B cell (primary cell): ENCODE measurements around the gene CAV2. TPM values are rescaled to one million over a fixed set of nuclear protein-coding genes. Genes with fewer than 3 reads are reported as not detected.

Source experiments
- ATAC-seq: fragments of 200-7000 bp; cut with Tn5 transposase; one replicate; pipeline ENCODE4 v1.10.0; 2021; ENCODE audit warnings: low read depth, mild to moderate bottlenecking, moderate number of reproducible peaks, moderate library complexity
- CTCF ChIA-PET: fragments of 350-600 bp; sonication (Branson Sonifier 250); formaldehyde crosslinking; loops from one replicate; lab custom pipeline; 2021; ENCODE audit warnings: antibody characterized with exemption, inconsistent platforms; lab: Charles Lee
- POLR2A ChIA-PET: fragments of 350-600 bp; sonication (Branson Sonifier 250); formaldehyde crosslinking; loops from one replicate; lab custom pipeline; 2021; ENCODE audit warnings: antibody characterized with exemption; lab: Charles Lee
- DNase-seq: peaks from one replicate; pipeline ENCODE4 v3.0.0; 2013
- H2AFZ ChIP-seq: 2 replicates; pipeline ENCODE4 v1.6.1; 2012; ENCODE audit warnings: mild to moderate bottlenecking, low read depth, low read length; ENCODE audit not compliant: insufficient read depth, poor library complexity, severe bottlenecking
- H3K27ac ChIP-seq, 2 donors: 1 replicate in 1 of 2; 2 replicates in 1 of 2; pipeline ENCODE4 v1.5.1; 2012 to 2013; ENCODE audit warnings: low read length in 2 of 2, mild to moderate bottlenecking in 2 of 2, moderate library complexity in 1 of 2
- H3K27me3 ChIP-seq, 4 experiments: fragments of 200-600 bp in 1 of 4; sonication (generic) in 1 of 4; replicated peaks in 1 of 4; 1 replicate in 2 of 4; 2 replicates in 2 of 4; pipeline versions ENCODE4 v1.6.1 to v1.7.0; 2013 to 2016; ENCODE audit warnings: low read length in 3 of 4, mild to moderate bottlenecking in 2 of 4, mixed read lengths in 1 of 4, moderate library complexity in 1 of 4; ENCODE audit not compliant: insufficient read depth in 4 of 4, control insufficient read depth in 3 of 4; ENCODE audit errors: control extremely low read depth in 1 of 4
- H3K36me3 ChIP-seq, 2 experiments: replicated peaks in 1 of 2; 1 replicate in 1 of 2; 2 replicates in 1 of 2; pipeline versions ENCODE4 v1.6.1 to v1.7.1; 2013; ENCODE audit warnings: low read length in 1 of 2; ENCODE audit not compliant: insufficient read depth in 2 of 2, control insufficient read depth in 1 of 2; ENCODE audit errors: control extremely low read depth in 1 of 2, extremely low read depth in 1 of 2
- H3K4me1 ChIP-seq, 2 donors: fragments of 200-600 bp in 1 of 2; sonication (generic) in 1 of 2; 1 replicate in 1 of 2; 2 replicates in 1 of 2; pipeline versions ENCODE4 v1.5.1 to v1.6.1; 2013 to 2017; ENCODE audit warnings: low read length in 2 of 2; ENCODE audit not compliant: control insufficient read depth in 2 of 2, insufficient read depth in 2 of 2
- H3K4me2 ChIP-seq: replicated peaks from 2 replicates; pipeline ENCODE3; 2012; ENCODE audit warnings: mild to moderate bottlenecking, low read depth, low read length; ENCODE audit not compliant: poor library complexity, severe bottlenecking
- H3K4me3 ChIP-seq, 5 experiments: fragments of 200-600 bp in 1 of 5; sonication (generic) in 1 of 5; 1 replicate in 3 of 5; 2 replicates in 2 of 5; pipeline versions ENCODE4 v1.5.1 to v1.7.0; 2011 to 2016; ENCODE audit warnings: low read length in 4 of 5, mild to moderate bottlenecking in 4 of 5, low read depth in 2 of 5, control low read depth in 1 of 5, moderate library complexity in 1 of 5; ENCODE audit not compliant: insufficient read depth in 1 of 5; ENCODE audit errors: control extremely low read depth in 1 of 5, extremely low read depth in 1 of 5
- H3K79me2 ChIP-seq: fragments of 200-600 bp; sonication (generic); one replicate; pipeline ENCODE4 v1.6.0; 2016; ENCODE audit warnings: low read length; ENCODE audit not compliant: control insufficient read depth, insufficient read depth
- H3K9ac ChIP-seq: fragments of 200-600 bp; sonication (generic); 2 replicates; pipeline ENCODE4 v1.6.1; 2017; ENCODE audit warnings: mild to moderate bottlenecking, low read length, moderate library complexity
- H3K9me3 ChIP-seq, 3 donors: one replicate each; pipeline versions ENCODE4 v1.6.1 to v1.7.1; 2013; ENCODE audit warnings: low read length in 2 of 3; ENCODE audit not compliant: control insufficient read depth in 2 of 3, insufficient read depth in 1 of 3; ENCODE audit errors: control extremely low read depth in 1 of 3
- H4K20me1 ChIP-seq: 2 replicates; pipeline ENCODE4 v1.6.0; 2012; ENCODE audit warnings: mild to moderate bottlenecking, low read length; ENCODE audit not compliant: insufficient read depth, control insufficient read depth, poor library complexity, severe bottlenecking
- H3K27ac Mint-ChIP-seq: one replicate; pipeline ENCODE4 v1.8.0; 2021; ENCODE audit warnings: mixed read lengths
- H3K27me3 Mint-ChIP-seq: one replicate; pipeline ENCODE4 v1.8.0; 2021; ENCODE audit warnings: mixed read lengths
- H3K4me1 Mint-ChIP-seq: one replicate; pipeline ENCODE4 v1.8.0; 2021; ENCODE audit warnings: mixed read lengths
- H3K4me3 Mint-ChIP-seq: one replicate; pipeline ENCODE4 v1.8.0; 2021; ENCODE audit warnings: mixed read lengths
- H3K9me3 Mint-ChIP-seq: one replicate; pipeline ENCODE4 v1.8.0; 2022; ENCODE audit warnings: mixed read lengths; ENCODE audit not compliant: insufficient read depth
- EZH2 ChIP-seq: IDR thresholded peaks from 2 replicates; pipeline ENCODE4 v1.6.1; 2012; ENCODE audit warnings: borderline replicate concordance, low read depth, mild to moderate bottlenecking, moderate library complexity, low read length; ENCODE audit not compliant: insufficient read depth, poor library complexity, severe bottlenecking
- WGBS: methylation state at CpG from one replicate; pipeline ENCODE4 v1.1.5; 2013; ENCODE audit warnings: missing lambda C conversion rate; ENCODE audit not compliant: insufficient coverage; 5-methylcytosine and 5-hydroxymethylcytosine counted together
- intact Hi-C: fragments of 100-400 bp; cut with micrococcal nuclease; formaldehyde crosslinking; loops from one replicate; pipeline ENCODE4 v1.10.0; 2022
- polyA plus RNA-seq: library from polyadenylated mRNA; depleted of rRNA; stranded (reverse); fragments of >200 nt; gene quantifications from 2 replicates; pipeline ENCODE4 v1.2.3, GENCODE V29; 2012
- total RNA-seq, 2 donors: library from RNA; stranded (reverse); fragments of 120-200 nt in 1 of 2; gene quantifications; 1 replicate in 1 of 2; 2 replicates in 1 of 2; pipeline versions ENCODE4 v1.2.3 to v1.2.4, GENCODE V29; 2013 to 2022
- TF ChIP-seq, protein P1 (sequence below): fragments of 200-600 bp; IDR thresholded peaks from one replicate; pipeline ENCODE4 v1.8.0; 2022; ENCODE audit warnings: antibody characterized with exemption, mild to moderate bottlenecking

CAV2 gene
- total and polyA plus RNA-seq, 2 donors (not counting 1 experiment from before 2014, with no cell fraction given) = not detected

DNA sequence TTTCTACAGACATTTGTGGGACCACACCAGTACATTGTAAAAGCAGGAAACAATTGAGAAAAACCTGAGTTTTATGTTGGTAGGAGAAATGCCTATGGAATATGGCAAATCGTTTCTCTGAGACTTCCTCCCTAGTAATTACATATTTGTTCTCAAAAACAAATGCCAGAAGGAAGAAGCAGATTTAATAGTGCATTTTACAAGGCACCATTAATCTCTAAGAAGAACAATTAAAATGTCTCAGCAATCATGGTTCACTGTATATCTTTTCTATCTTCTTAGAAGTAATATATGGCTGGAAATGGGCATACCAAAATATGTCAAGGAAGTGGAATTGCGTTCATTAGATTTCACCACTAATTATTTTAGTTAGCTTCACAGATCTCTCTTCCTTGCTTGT is 38.6 kb downstream of the CAV2 start:
- POLR2A ChIA-PET = no interaction called here
- H3K4me2 ChIP-seq = no peak overlapping the region
- ATAC-seq (no peak), DNase-seq (no peak)
- WGBS = no CpG with 5 or more reads among the region's 2 CpGs
- H3K27me3 ChIP-seq = peaks cover 0 to 3% (median 0%) of the 10 kb centered on the region in 4 experiments
- CTCF ChIA-PET = interaction anchor here (1.0 kb wide), 1 partner anchor 53 kb away, joined by 3 read pairs; no protein-coding TSS in a partner anchor
- no peak for TF ChIP-seq EZH2
- TF ChIP-seq, protein P1, sequence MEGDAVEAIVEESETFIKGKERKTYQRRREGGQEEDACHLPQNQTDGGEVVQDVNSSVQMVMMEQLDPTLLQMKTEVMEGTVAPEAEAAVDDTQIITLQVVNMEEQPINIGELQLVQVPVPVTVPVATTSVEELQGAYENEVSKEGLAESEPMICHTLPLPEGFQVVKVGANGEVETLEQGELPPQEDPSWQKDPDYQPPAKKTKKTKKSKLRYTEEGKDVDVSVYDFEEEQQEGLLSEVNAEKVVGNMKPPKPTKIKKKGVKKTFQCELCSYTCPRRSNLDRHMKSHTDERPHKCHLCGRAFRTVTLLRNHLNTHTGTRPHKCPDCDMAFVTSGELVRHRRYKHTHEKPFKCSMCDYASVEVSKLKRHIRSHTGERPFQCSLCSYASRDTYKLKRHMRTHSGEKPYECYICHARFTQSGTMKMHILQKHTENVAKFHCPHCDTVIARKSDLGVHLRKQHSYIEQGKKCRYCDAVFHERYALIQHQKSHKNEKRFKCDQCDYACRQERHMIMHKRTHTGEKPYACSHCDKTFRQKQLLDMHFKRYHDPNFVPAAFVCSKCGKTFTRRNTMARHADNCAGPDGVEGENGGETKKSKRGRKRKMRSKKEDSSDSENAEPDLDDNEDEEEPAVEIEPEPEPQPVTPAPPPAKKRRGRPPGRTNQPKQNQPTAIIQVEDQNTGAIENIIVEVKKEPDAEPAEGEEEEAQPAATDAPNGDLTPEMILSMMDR = no peak
- no peak overlapping the region for H3K4me3 ChIP-seq
- H3K9me3 ChIP-seq = peaks cover 0 to 3% (median 0%) of the 10 kb centered on the region in 3 donors
- Mint-ChIP-seq H3K27ac (no peak overlapping the region), H3K4me3 (no peak overlapping the region), H3K9me3 (peaks cover 2% of the 10 kb centered on the region), H3K27me3 (peaks cover 19% of the 10 kb centered on the region), H3K4me1 (no peaks in the 10 kb centered on the region)
- H3K79me2 ChIP-seq = no peaks in the 10 kb centered on the region
- H2AFZ ChIP-seq = no peak overlapping the region
- no peaks in the 10 kb centered on the region for H3K36me3 ChIP-seq
- intact Hi-C loops = no loop called here
- no peak overlapping the region for H3K27ac ChIP-seq
- H3K4me1 ChIP-seq = no peaks in the 10 kb centered on the region
- H3K9ac ChIP-seq = no peak overlapping the region
- no peaks in the 10 kb centered on the region for H4K20me1 ChIP-seq

DNA sequence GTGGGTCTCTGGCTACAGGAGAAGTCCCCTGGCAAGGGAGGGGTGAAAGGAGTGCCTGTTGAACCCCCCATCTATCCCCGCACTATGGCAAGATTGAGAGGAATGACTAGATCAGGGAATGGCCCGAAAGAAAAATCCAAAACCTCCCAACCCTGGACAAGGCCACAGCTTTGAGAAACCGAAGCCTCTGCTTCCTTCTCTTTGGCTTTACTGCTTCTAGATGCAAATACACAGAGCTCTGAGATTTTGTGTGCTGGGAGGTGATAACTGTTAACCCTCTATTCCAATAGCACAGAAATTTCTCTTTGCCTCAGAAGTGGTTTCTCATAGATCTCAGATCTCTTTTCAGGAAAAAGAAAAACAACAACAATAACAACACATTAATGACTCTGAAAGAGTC is 40.3 kb downstream of the CAV2 start:
- DNase-seq (no peak), ATAC-seq (no peak)
- Histone ChIP-seq H3K9ac (no peak overlapping the region), H3K9me3 (peaks cover 0 to 3% (median 0%) of the 10 kb centered on the region in 3 donors), H3K27me3 (peaks cover 0 to 2% (median 0%) of the 10 kb centered on the region in 4 experiments), H2AFZ (no peak overlapping the region), H3K4me2 (no peak overlapping the region), H4K20me1 (no peaks in the 10 kb centered on the region), H3K79me2 (no peaks in the 10 kb centered on the region), H3K4me3 (no peak overlapping the region), H3K27ac (no peak overlapping the region), H3K36me3 (no peaks in the 10 kb centered on the region), H3K4me1 (no peaks in the 10 kb centered on the region)
- H3K27me3 Mint-ChIP-seq = peaks cover 21% of the 10 kb centered on the region
- WGBS = no CpG with 5 or more reads among the region's 3 CpGs
- H3K9me3 Mint-ChIP-seq = peaks cover 2% of the 10 kb centered on the region
- POLR2A ChIA-PET = no interaction called here
- H3K4me3 Mint-ChIP-seq = no peak overlapping the region
- no peak overlapping the region for H3K27ac Mint-ChIP-seq
- intact Hi-C loops = no loop called here
- H3K4me1 Mint-ChIP-seq = no peaks in the 10 kb centered on the region
- CTCF ChIA-PET = interaction anchor here (0.7 kb wide), 1 partner anchor 36 kb away, joined by 3 read pairs; no protein-coding TSS in a partner anchor
- no peak for TF ChIP-seq EZH2
- TF ChIP-seq, protein P1 = no peak
